ENCODE results near the gene CDC16.
A peak's percentile ranks its signal among the peaks of the same experiment; 100 is the strongest.

Gene CDC16

DNA sequence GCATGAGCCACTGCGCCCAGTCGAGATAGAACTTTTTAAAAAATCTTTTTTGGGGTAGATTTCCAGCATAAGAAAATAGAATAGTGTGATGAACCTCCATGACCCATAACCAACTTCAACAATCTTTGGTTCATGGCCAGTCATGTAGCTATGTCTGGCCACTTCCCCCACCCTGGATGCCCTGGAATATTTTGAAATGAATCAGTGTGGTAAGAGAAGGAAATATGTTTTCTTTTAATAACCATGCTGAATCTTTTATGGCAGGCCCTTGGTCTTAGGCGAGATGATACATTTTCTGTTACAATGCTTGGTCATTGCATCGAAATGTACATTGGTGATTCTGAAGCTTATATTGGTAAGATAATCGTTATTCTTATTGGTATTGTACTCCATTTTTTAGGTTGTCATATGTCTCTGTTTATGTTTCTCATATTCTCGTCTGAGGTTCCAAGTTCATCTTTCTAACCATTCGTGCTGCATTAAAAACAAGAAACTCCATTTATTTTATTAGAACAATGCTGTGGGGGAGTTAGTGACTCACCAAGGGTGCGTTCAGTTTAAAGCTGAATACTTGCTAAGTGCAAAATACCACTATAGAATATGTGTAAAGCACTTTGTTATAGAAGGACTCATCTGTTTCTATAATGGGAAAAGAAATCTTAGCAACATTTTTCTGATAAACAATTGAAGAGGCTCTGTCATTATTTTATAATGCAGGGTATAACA lies 30.4 kb downstream of the CDC16 start:
- no peaks in the 10 kb centered on the region for H3K27me3 Mint-ChIP-seq
- H3K4me1 Mint-ChIP-seq, result peaks cover 40% of the 10 kb centered on the region
- no peaks in the 10 kb centered on the region for H3K9me3 Mint-ChIP-seq
- ATAC-seq, result no peak
- H3K4me3 Mint-ChIP-seq, result no peak overlapping the region
- no peak for DNase-seq
- H3K27ac Mint-ChIP-seq, result no peak overlapping the region

DNA sequence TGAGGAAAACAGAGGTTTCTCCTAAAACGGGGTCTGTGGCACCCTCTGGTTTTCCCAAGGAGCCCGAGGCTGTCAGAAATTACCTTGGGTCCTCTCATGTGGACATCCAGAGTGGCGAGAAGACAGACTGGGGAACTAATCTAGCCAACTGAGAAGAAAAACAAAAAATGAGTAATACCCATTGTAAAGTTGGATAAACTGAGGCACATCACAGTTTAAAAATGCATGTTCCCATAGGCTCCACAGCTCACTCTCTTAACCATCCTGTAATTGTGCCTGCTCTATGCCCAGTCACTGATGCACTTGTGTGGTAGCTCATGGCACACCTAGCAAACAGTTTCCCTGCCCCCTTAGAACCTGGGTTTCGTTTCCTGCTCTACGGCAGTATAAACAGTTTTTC lies 31.5 kb downstream of the CDC16 start:
- no peak overlapping the region for H3K4me3 Mint-ChIP-seq
- ATAC-seq, result no peak
- no peaks in the 10 kb centered on the region for H3K27me3 Mint-ChIP-seq
- no peak overlapping the region for H3K27ac Mint-ChIP-seq
- peaks cover 42% of the 10 kb centered on the region for H3K4me1 Mint-ChIP-seq
- H3K9me3 Mint-ChIP-seq, result no peaks in the 10 kb centered on the region
- DNase-seq, result no peak

DNA sequence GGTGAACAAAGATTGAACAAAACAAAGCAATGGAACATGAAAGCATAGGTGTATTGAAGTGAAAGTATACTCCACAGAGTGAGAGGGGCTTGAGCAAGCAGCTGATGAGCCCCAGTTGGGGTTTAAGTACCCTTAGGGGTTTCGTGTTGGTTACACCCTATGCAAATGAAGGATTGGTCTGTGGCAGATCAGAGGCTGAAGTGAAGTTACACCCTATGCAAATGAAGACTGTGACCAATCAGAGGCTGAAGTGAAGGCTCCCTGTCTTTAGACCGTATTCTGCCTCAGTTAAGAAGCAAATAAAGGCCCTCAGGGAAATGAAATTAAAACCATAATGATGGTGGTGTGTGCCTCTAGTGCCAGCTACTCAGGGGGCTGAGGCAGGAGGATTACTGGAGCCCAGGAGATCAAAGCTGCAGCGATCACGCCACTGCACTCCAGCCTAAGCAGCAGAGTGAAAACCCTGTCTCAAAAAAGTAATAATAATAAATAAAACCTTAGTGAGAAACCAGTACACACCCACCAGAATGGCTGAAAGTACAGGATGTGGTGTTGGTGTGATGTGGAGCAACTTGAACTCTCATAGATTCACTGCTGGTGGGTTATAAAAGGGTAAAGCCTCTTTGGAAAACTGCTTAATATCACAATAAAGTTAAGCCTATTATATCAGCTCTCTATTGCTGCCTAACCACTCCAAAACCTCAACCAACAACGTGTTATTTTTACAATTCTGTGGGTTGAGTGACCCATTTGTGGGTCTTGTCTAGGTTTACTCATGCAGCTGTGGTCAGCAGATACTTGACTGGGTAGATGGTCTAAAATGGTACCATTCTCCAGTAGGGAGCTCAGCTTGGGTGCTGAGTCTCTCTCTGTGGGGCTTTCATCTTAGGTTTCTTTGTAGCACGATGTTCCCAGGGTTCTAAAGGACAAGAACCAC lies 33.9 kb downstream of the CDC16 start:
- H3K27me3 Mint-ChIP-seq, result no peaks in the 10 kb centered on the region
- peak overlapping the region; percentile 69 to 91 for H3K27ac Mint-ChIP-seq
- peaks cover 29% of the 10 kb centered on the region for H3K4me1 Mint-ChIP-seq
- ATAC-seq, result peak; percentile 86
- peak in 1 of 2 donors; percentile 16 for DNase-seq
- H3K4me3 Mint-ChIP-seq, result no peak overlapping the region
- no peaks in the 10 kb centered on the region for H3K9me3 Mint-ChIP-seq

DNA sequence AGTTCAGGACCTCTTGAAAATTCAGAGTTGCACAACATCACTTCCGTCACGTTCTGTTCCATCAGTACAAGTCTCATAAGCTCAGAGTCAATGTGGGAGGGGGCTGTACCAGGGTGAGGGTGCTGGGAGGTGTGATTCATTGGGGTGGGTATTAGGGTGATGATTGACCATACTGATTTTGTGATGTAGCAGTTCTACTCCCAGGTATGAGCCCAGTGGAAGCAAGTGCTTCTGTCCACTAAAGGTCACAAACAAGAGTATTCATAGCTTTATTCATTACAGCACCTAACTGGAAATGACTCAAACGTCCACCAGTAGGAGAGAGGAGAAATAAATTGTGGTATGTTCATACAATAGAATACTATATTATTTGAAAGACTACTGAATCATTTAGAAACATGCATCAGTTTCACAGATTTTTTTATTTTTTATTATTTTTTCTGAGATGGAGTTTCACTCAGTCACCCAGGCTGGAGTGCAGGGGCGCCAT lies 34.6 kb downstream of the CDC16 start:
- H3K27ac Mint-ChIP-seq, result peak overlapping the region in 1 of 2 donors; percentile 14
- no peaks in the 10 kb centered on the region for H3K9me3 Mint-ChIP-seq
- peak; percentile 48 for ATAC-seq

DNA sequence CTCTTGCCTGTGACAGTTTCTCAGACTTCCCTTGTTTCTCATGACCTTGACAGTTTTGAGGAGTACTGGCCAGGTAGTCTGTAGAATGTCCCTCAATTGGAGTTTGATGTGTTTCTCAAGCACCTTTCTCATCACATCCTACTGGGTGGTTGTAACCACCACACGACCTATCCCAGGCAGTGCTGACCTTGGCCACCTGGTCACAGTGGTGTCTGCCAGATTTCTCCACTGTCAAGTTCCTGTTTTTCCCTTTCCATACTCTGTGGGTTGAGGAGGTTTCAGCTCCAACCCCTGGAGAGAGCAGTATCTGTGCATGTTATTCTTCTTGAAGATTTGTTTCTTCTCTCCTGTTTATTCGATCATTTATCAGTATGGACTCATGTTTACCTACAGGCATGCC lies 38.3 kb downstream of the CDC16 start:
- Mint-ChIP-seq H3K27me3 (no peaks in the 10 kb centered on the region), H3K4me3 (no peak overlapping the region), H3K27ac (peak overlapping the region in 1 of 2 donors; percentile 48), H3K4me1 (peaks cover 22% of the 10 kb centered on the region), H3K9me3 (no peaks in the 10 kb centered on the region)
- DNase-seq (no peak), ATAC-seq (no peak)

More for the DNA sequence above, 34.6 kb downstream of the CDC16 start:
- Mint-ChIP-seq H3K27me3 (no peaks in the 10 kb centered on the region), H3K4me3 (no peak overlapping the region), H3K4me1 (peaks cover 26% of the 10 kb centered on the region)
- DNase-seq, result no peak

DNA sequence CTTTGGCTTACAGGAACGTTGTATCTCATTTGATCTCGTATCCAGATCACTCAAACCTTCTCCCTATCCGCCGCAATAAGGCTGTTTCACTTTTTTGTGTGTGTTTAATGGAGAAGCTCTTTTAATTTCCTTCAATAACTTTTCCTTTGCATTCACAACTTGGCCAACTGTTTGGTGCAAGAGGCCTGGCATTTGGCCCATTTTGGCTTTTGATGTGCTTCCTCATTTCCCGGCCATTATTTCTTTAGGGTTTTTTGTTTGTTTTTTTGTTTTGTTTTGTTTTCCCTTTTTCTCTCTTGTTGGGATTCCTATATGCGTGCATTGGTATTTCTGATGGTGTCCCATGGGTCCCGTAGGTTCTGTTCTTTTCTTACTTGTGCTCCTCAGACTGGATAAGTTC lies 40.6 kb downstream of the CDC16 start:
- no peaks in the 10 kb centered on the region for H3K9me3 Mint-ChIP-seq
- H3K4me3 Mint-ChIP-seq, result no peak overlapping the region
- no peak for ATAC-seq
- no peak for DNase-seq
- H3K27me3 Mint-ChIP-seq, result no peaks in the 10 kb centered on the region
- H3K4me1 Mint-ChIP-seq, result peaks cover 18% of the 10 kb centered on the region
- H3K27ac Mint-ChIP-seq, result no peak overlapping the region

DNA sequence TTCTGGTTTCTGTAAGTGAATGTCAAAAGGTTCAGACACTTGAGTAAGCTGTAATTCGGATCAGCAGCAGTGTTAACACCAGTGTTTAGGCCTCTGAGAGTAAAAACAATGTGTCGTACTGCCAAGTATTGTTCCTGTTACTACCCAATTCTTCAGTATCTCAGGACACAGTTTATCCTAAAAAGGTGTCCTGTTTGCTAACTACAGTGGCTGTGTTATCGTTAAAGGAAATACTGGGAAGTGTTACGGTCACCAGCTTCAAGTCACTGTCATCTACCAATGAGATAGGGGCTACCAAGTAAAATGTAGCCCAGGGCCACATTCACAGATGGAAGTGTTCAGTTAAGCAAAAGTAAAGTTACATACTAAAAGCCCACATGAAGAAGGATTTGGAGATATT lies 44.4 kb downstream of the CDC16 start:
- Mint-ChIP-seq H3K27me3 (no peaks in the 10 kb centered on the region), H3K4me1 (peaks cover 29% of the 10 kb centered on the region), H3K4me3 (no peak overlapping the region), H3K27ac (peak overlapping the region in 1 of 2 donors; percentile 94), H3K9me3 (no peaks in the 10 kb centered on the region)
- ATAC-seq (no peak), DNase-seq (no peak)

DNA sequence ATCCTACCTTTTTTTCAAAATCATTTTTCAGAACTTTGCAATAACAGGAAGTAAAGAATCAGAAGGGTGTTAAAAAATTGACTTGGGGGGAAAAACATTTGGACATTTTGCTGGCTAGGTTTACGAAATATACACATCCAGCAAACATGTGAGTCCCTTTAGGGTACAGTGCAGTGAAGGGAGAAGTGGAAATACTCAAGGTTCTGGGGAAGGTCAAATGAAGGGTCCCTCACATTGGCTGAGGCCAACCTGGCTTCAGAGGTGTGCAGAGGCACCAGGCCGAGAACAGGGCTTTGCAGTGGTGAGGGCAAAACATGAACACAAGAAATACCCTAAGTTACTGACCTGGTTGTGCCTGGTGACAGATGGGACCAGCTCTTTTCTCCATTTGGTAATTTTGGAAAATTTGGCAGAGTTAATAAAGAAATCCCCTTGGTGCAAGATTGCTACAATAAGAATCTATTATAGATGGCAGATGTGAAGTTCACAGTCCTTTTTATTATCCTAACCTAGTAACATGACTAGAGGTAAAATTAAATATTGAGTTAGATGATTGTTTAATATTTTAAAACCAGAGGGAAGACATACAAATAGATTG lies 45.2 kb downstream of the CDC16 start:
- Mint-ChIP-seq H3K27ac (peak overlapping the region; percentile 88 to 94), H3K4me1 (peaks cover 32% of the 10 kb centered on the region), H3K9me3 (no peaks in the 10 kb centered on the region), H3K4me3 (peak overlapping the region; percentile 53 to 79), H3K27me3 (no peaks in the 10 kb centered on the region)
- DNase-seq (no peak), ATAC-seq (no peak)

DNA sequence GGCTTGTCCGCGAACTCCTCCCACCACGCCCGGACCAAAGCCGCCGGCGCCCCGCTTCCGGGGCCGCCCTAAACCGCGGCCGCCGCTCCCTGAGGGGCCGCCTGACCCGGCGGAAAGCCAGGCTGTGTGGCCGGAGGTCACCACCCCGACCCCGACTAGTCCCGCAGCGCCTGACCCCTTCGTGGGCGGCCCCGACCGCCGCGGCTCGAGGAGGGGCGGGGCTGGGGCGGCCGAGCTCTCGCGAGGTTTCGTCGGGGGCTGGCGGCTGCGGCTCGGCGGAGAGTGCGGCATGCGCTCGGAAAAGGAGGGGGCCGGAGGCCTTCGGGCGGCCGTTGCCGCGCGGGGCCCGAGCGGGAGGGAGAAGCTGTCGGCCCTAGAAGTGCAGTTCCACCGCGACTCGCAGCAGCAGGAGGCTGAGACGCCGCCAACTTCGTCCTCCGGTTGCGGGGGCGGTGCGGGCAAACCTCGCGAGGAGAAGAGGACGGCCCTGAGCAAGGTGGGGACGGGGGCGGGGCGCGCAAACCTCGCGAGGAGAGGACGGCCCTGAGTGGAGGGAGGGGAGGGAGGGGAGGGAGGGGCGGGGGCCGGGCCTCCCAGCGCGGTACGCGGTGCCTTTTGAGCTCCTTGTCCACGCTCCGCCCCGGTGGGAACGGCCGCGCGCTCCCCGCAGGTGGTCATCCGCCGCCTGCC lies 46.8 kb downstream of the CDC16 start, which contains the start of gene UPF3A:
TSS of gene UPF3A (plus strand) at position 251 of the 690 bp plus-strand sequence. CDS start at position 290, 39 bp downstream.
- DNase-seq (peak; percentile 88 to 93), ATAC-seq (peak; percentile 90)
- H3K4me3 Mint-ChIP-seq, result peak within 1 kb of the TSS; percentile 79 to 93
- no peaks in the 10 kb centered on the region for H3K27me3 Mint-ChIP-seq
- H3K27ac Mint-ChIP-seq, result peak within 1 kb of the TSS; percentile 94 to 99
- no peaks in the 10 kb centered on the region for H3K9me3 Mint-ChIP-seq
- peaks cover 36% of the 10 kb centered on the region for H3K4me1 Mint-ChIP-seq

DNA sequence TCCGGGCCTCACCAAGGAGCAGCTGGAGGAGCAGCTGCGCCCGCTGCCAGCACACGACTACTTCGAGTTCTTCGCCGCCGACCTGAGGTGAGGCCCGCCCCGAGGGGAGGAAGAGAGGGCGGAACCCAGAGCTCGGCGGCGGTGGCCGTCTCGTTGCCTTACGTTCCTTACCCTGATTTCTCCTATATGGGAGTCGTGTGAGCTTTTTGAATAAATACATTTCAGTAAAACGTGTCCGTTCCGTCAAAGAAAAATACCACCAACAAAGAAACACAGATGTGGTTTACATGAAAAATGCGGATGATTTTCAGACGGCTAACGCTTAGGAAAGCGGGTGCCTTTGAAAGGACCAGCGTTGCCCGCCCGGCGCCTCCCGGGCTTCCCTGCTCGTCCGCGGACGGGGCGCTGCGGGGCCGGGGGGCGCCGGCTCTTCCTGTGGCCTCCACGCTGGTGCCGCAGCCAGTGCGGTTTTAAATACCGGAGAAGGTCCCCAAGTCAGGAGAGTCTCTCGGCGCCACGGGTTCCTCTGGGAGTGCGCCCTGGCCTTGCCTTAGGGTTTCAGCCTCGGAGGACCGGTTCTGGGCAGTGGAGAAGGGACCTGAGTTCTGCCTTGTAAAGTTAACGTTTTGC lies 47.5 kb downstream of the CDC16 start:
- H3K27ac Mint-ChIP-seq, result peak overlapping the region; percentile 93 to 95
- peak; percentile 78 for ATAC-seq

DNA sequence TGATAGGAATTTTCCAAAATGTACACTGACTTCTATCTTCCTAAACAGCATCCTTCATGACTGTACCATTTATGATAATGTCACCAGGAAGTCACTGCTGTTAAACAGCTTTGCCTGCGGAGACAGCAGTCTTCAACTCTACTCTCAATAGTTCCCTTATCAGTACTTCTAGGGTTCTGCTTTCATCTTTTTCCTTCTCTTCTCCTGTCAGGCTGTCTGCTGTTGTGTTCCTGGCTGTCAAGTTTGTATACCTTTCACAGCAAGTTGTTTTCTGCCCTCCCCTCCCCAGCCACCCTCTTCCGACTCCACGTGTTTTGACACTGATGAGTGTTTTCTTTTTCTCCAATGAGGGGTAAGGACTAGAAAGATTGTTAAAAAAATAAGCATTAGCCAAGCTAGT lies 48.9 kb downstream of the CDC16 start:
- Mint-ChIP-seq H3K27me3 (no peaks in the 10 kb centered on the region), H3K27ac (no peak overlapping the region), H3K4me1 (peaks cover 43% of the 10 kb centered on the region), H3K9me3 (no peaks in the 10 kb centered on the region), H3K4me3 (peak overlapping the region; percentile 41 to 69)
- no peak for DNase-seq
- ATAC-seq, result no peak

More for the DNA sequence above, 47.5 kb downstream of the CDC16 start:
- peak overlapping the region; percentile 79 to 93 for H3K4me3 Mint-ChIP-seq
- peaks cover 36% of the 10 kb centered on the region for H3K4me1 Mint-ChIP-seq
- no peaks in the 10 kb centered on the region for H3K27me3 Mint-ChIP-seq
- peak; percentile 81 to 85 for DNase-seq
- no peaks in the 10 kb centered on the region for H3K9me3 Mint-ChIP-seq

DNA sequence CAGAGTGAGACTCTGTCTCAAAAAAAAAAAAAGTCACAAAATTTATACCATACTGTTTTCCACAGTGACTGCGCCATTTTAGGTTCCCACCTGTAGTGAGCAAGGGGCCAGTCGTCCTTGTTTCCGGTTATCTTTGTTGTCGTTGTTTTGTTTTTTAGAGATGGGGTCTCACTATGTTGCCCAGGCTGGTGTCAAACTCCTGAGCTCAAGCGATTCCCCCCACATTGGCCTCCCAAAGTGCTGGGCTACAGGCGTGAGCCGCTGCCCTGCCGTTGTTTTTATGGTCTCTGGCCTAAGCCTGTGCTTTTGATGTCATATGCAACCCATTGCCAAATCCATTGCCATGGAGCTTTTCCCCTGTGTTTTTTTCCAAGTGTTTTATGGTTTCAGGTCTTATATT lies 50.0 kb downstream of the CDC16 start:
- Mint-ChIP-seq H3K4me1 (peaks cover 36% of the 10 kb centered on the region), H3K4me3 (peak overlapping the region in 1 of 2 donors; percentile 19), H3K27ac (no peak overlapping the region), H3K27me3 (no peaks in the 10 kb centered on the region), H3K9me3 (no peaks in the 10 kb centered on the region)
- no peak for DNase-seq
- ATAC-seq, result no peak

DNA sequence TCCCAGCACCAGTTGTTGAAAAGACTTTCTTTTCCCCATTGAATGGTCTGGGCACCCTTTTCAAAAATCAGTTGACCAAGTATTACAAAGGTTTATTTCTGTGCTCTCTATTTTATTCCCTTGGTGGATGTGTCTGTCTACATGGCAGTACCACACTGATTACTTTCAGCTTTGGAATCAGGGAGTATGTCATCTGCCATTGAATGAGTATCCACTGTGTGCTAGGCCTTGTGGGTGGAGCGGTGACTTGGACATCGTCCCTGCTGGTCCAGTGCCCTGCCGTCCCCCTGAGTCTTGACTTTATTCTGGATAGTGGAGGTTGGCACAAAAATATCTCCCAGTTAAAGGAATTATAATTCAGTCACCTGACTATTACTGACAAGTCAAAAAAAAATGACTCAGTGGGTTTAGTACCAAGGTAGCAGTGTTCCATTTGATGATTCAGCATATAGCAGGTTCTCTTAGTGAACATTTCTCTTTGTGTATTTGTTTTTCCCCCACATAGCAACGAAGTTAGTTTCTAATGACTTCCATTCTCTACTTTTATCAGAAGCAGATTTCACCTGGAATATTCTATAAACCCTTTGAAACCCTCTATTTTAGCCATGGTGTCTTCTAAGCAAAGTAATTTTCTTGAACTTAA lies 50.6 kb downstream of the CDC16 start:
- H3K4me1 Mint-ChIP-seq, result peaks cover 30% of the 10 kb centered on the region
- no peaks in the 10 kb centered on the region for H3K9me3 Mint-ChIP-seq
- H3K27me3 Mint-ChIP-seq, result no peaks in the 10 kb centered on the region
- peak overlapping the region in 1 of 2 donors; percentile 19 for H3K4me3 Mint-ChIP-seq
- ATAC-seq, result no peak
- no peak overlapping the region for H3K27ac Mint-ChIP-seq
- DNase-seq, result no peak

DNA sequence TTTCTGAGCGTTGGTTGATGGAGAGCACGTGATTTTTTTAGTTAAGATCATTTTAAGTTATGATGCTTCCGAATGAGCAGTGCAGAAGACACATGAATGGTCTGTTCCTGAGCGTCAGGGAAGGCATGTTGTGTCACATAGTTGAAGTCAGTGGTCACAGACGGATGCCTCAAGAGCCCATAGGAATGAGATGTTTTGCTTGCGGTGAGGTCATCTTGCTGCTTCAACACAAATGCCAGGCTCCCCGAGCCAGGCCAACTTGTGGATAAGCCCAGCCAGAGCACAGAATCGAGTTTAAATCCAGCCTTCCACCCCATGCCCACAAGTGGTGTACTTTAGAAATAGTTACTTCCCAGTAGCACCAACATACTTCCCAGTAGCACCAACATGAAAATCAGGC lies 52.1 kb downstream of the CDC16 start:
- Mint-ChIP-seq H3K9me3 (no peaks in the 10 kb centered on the region), H3K4me1 (peaks cover 23% of the 10 kb centered on the region)

More for the DNA sequence above, 52.1 kb downstream of the CDC16 start:
- H3K27me3 Mint-ChIP-seq, result no peaks in the 10 kb centered on the region
- no peak overlapping the region for H3K27ac Mint-ChIP-seq
- ATAC-seq, result no peak
- no peak for DNase-seq
- H3K4me3 Mint-ChIP-seq, result no peak overlapping the region
